Measurements from ENCODE around the gene COL6A3. TPM values are rescaled to one million over a fixed set of nuclear protein-coding genes. Genes with fewer than 3 reads are reported as not detected.

Gene COL6A3
- total RNA-seq, 2 experiments from 2014 or later = 2.5 to 3.0 TPM

Other genes starting within 250 kb of the COL6A3 start
- gene MLPH, start 73.1 kb upstream of the COL6A3 start, total RNA-seq = not detected
- gene PRLH, start 152.4 kb upstream of the COL6A3 start, total RNA-seq = not detected
- gene RAB17, start 176.6 kb upstream of the COL6A3 start, total RNA-seq = not detected
- gene LRRFIP1, start 213.4 kb upstream of the COL6A3 start, total RNA-seq = 100 to 1,000 TPM; 154 to 155 TPM

Data from activated naive CD4-positive, alpha-beta T cell treated with anti-CD3 and anti-CD28 coated beads for 36 hours (primary cell).